C1 segment of cervical spinal cord (tissue), 14 donors: Measurements from ENCODE around the gene KIAA1217.
A peak's percentile ranks its signal among the peaks of the same experiment; 100 is the strongest.
"Not testable (repeated sequence)": the region's sequence is repeated elsewhere in the genome, so short reads cannot be mapped to it uniquely, and the experiment has no call there.

Experiments used
- DNase-seq, 14 donors: peaks; one replicate each; lab custom pipeline; 2025; lab: John Stamatoyannopoulos, UW

The KIAA1217 gene

DNA sequence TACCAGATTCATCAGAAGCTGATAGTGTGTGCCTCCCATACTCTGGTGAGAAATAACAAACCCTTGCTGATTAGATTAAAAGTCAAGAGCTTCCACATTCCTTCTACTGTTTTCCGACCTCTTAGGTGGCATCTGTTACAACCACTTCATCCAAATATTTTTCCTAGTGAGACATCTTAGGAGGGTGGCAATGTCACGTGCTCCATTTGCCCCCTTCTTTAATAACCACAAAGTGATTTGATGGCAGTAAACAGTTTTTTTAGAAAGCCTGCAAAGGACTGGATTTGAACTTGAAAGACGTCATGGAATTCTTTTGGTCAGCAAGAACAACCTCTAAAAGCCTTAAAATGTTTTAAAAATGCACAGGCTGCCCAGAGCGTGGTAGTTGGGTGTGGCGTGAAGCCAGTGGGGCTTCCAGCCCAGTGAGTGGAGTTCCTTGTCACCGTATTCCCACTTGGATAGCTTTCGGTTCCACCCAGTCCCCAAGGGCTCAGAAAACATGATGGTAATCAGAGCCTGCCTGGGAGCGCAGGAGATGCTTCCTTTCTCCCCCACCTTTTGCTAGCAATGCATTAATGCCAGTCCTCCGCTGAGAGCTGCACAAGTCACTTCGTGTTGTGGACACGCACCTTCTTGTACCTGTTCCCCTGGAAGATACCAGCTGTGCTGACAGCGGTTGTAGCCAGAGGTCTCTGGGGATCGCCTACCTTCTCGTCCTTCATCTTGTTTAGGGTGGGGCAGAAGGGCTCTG is 256.4 kb downstream of the KIAA1217 start:
- no peak for DNase-seq

DNA sequence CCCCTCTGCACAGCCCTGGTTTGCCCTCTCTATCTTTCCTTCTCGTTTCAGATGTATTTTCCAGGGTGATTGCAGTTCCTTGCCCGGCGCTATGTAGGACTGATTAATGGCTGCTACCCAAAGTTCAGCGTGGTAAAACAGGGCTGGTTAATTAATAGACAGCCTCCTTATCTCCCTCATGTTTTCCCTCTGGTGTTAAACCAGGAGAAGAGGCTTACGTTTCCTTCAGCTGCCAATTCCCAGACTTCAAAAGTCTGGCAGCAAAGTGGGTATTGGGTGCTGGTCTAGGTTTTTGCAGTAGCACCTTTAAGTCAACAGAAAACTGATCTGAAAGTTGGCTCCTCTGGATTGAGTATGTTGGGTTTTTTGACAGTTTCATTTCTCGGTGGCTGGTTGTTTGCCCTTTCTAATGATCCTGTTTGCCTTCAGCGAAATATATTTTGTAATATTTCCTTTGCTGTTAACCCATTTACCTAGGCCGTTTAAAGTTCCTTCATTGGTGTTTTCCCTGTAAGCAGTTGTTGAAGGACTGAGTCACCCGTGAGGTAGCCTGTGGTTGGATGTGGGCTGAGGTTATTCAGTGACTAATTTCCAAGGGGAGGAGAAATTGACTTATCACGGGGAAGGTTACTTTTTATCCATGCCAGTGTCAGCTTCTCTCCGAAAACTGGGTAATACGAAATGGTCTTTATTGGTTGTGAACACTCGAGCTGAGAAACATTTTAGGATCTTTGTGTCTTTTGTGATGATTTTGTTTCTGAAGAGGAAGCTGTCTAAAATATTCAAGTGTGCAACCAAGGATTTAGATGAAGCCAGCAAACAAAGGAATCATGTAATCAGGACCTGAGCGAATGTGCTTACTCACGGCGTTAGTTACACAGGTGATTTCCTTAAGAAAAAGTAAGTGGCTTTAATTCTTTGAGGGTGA is 257.2 kb downstream of the KIAA1217 start:
- no peak for DNase-seq

DNA sequence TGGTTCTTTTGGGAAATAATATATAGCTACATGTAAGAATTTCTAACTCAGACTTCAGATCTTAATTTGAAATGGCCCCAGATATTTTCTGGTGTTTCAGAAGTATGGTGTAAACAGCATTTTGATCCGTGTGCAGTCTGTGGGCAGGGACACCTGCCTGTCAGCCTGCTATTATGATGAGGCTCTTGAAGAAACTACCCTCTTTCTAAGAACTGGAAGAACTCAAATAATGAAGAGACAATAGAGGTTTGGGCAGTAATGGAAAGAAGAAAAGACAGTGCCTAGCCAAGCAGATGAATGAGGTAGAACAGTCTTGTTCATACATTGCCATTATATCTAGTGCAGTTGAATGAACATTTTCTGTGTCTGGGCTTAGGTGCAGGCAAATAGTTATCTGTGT is 258.2 kb downstream of the KIAA1217 start:
- DNase-seq = no peak

DNA sequence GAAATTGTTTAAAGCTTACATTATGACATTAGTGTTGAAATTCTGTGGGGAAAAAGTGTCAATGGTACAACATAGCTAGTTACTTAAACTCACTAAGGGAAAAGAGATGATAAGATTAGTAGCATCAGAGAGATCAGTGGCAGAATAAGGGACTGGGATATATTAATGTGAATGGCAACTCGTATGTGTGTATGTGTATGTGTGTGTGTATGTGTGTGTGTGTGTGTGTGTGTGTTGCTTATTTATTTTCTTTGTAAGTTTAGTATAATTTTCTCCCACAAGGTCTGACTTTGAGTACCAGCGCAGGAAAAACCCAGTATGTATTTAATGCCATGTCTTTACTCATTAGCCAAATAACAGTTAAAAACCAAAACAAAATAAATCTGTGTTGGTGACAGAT is 258.7 kb downstream of the KIAA1217 start:
- no peak for DNase-seq

DNA sequence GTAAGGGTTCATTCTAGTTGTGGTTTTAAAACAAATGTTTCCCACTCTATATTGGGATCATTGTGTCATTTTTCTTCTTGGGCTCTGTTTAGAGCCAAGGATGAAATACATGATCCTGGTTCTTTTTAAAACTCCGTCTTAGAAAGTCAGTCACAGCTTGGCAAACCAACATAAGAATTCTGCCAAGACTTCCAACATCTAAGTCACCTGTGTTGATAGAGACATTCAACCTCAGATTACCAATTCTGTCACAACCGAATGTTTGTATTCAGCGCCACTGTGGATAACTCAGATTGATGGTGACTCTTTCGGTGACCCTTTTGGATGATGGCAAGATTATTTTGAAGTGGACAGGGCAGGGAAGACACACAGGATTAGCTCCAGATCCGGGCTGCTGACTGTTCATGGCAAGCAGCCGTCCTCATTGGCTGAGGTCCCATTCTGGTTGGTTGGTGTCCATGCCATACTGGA is 259.4 kb downstream of the KIAA1217 start:
- DNase-seq = peak in 1 of 14 donors; percentile 35

DNA sequence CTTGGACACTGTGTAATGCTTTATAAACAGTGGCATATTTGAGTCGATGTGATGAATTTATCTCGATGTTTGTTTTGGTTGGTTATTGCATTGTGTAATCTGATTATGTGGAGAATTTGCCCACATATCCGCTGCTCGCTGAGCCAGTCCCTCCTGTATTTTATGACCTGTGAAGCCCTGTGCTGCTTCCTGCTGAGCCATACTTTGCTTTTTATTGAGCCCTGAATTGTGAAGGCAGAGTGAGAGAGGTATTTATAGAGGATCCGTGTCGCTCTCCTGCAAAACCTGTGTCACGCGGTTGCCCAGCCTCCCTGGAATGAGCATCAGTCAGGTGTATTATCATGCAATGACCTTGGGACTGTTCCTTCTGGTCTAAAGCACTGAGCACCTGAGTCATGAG is 261.1 kb downstream of the KIAA1217 start:
- no peak for DNase-seq

DNA sequence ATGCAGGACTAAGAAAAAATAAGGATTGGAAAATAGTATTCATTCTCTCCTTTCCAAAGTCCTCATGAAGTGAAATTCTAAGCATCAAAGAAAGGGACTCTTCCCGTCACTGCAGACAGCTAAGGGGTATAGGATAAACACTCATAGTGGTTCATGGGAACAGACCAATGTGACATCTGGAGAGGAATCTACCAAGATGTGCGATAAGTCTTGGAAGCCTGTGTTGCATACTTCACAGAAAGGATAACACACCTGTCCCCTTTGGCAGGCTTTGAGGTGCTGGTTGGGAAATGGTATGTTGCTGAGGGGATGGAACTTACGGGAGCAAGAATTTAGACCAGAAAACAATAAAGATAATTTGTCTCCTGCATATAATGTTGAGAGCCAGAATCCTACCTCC is 266.7 kb downstream of the KIAA1217 start:
- DNase-seq = no peak

DNA sequence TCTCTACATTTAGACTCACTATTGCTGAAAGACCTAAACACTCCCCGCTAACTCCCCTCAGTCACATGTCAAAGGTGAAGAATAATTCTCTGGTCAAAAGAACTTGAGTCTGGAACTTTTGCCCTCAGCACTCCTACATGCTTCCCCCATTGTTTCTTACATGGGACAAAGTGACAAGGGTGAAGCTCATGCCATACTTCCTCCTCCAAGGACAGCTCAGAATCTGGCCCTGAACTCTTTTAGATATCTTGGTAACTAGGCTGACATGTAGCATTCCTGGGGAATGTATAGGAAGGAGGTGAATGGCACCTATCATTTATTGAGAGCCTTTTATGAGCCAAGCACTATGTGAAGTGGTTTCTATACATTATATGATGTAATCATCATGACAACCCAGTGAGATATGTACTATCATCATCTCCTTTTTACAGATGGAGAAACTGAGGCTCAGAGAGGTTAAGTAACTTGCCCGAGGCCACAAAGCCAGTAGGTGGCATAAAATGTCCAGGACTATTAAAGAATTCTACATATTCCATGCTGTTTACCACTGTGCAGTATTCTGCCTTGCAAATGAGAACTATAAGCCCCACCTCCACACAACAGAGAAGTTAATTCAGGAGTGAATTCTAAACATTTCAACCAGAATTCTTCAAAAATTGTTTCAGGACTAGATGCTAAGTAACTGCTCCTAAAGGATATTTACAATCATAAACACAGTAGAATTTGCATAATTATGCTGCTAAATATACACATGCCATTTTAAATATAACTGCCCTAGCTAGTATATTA is 268.2 kb downstream of the KIAA1217 start:
- DNase-seq = no peak

DNA sequence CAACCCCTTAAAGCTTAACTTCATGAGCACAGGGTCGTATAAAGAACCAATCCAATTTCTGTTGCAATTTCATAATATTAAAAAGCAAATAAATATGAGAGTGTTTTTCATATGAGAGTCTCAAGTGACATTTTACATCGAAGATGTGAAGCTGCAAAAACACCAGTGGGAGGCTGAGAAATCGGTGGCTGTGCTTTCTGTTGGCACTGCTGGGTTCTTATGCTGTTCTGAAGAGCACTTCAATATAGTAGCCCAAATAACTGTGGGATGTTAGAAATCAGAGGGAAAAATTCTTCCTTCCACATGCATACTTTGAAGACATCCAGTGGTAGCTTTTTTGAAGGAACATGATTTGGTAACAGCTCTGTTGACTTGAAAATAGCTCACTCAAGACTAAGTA is 269.0 kb downstream of the KIAA1217 start:
- DNase-seq = no peak

DNA sequence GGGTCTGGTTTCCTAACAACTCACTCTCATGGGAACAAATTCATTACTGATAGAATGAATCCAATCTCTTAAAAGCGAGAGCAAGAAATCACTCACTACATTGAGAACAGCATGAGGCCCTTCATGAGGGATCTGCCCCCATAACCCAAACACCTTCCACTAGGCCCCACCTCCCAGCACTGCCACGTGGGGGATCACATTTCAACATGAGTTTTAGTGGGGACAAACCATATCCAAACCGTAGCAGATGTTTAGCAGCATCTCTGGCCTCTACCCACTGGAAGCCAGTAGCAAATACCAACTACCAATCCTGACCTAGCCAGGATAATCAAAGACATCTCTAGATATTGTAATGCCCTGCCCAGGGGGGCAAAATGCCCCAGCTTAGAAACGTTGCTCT is 270.9 kb downstream of the KIAA1217 start:
- no peak for DNase-seq

DNA sequence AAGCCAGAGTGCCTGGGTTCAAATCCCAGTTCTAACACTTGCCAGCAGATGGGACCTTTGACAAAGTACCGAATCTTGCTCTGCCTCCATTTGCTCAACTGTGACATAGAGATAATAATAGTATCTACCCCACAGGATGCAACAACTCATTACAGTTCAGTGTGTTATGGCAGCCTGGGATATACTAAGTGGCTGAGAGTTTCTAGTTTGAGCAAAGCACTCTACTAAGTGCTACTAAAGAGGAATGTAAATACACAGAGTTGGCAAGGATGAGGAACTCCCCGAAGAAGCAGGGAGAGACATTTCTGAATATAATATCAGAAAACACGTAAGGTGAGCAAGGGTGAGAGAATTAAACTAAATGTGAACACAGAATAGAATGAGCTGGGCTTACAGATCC is 271.5 kb downstream of the KIAA1217 start:
- DNase-seq = no peak

DNA sequence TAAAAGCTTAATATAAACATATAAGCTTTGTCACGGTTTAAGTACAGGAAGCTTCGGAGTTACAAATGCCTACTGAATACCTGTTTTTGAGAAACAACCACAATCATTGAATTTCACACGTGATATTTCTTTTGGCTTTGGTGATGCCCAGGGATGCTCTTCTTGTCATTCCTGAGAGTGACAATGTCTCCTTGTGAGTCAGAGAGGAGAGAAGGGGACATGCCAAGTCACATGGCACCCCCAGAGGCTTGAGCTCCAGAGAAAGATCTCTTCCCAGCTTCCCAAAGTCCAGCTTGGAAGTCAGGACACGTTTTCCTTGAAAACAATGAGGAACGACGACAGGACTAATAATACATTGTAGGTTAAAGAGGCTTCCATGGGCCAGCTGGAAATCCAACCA is 272.3 kb downstream of the KIAA1217 start:
- peak in 3 of 14 donors; percentile 1 to 8 (median 5) for DNase-seq

DNA sequence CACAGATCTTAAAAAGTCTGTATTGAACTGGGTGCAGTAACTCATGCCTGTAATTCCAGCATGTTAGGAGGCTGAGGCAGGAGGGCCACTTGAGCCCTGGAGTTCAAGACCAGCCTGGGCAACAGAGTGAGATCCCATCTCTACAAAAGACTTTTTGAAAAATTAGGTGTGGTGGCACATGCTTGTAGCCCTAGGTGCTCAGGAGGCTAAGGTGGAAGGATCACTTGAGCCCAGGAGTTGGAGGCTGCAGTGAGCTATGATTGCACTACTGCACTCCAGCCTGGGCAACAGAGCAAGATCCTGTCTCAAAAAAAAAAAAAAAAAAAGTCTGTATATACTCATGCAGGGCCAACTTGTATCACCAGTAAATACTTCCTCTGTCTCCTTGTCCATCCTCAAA is 273.8 kb downstream of the KIAA1217 start:
- not testable (repeated sequence) for DNase-seq

DNA sequence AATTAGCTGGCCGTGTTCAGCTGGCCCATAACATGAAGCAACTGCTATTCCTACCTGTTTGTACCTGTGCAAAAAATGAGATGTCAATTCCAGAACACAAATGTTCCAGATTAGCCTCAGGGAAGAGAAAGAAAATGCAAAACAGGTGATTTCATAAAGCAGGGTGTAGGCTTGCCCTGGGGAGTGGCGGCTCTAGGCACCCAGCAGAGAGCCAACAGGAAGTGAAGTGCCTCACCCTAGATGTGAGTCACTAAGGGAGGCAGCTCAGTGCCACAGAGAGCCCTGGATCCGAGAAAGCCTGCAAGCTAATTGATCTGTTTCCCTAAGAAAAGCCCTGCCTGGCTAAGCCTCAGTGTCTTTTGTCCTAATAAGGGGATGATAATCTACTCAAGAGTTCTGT is 274.8 kb downstream of the KIAA1217 start:
- DNase-seq = peak in 1 of 14 donors; percentile 18

DNA sequence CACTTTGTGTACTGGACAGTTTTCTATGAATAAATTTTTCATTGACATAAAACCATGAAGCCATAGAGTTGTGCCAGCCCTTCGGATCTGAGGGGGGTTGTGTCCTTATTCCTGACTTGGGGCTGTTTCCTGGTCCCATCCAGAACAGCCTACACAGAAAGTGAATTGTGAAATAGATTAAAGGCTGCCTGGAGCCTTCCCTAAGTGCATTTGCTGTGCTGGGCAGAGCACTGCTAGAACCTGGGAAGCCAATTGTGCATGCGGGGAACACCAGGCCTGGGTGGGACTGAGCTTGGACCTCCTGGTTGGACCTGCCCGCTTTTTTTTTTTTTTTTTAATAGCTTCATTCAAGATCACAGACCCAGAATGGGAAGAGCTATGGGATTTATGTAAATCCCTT is 275.8 kb downstream of the KIAA1217 start:
- DNase-seq = no peak

DNA sequence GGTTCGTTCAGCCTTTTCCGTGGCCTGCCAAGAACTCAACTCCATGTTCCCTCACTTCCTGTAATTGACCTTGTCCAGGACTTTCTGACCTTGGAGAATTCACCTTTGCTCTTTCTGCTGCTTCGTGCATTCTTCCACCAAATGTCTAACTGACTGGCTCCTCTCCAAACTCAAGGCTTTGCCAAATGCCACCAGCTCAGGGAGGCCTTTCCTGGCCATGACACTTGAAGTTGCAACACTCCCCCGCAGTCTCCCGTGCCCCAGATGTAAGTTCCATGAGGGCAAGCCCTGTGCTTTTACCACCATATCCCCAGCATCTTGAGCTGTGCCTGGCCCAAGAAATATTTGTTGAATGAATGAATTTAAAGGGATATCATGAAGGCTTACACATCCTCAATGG is 276.4 kb downstream of the KIAA1217 start:
- no peak for DNase-seq

DNA sequence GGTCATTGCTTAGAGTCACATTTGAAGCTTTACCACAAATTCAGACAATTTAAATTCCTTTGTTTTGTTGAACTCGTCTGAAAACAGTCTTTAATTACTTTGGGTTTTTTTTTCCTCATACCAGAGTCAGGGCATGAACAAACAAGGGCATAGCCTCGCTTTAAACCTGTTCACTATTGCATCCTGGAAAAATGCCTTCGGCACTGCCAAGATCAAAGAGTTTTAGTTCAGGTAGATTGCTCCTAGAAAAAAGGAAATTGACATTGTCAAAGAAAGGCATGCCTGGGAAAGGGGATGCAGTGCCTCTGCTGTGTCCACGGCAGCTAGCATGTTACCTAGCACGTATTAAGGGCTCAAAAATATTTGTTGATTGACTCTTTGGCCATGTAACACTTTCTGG is 279.7 kb downstream of the KIAA1217 start:
- no peak for DNase-seq

DNA sequence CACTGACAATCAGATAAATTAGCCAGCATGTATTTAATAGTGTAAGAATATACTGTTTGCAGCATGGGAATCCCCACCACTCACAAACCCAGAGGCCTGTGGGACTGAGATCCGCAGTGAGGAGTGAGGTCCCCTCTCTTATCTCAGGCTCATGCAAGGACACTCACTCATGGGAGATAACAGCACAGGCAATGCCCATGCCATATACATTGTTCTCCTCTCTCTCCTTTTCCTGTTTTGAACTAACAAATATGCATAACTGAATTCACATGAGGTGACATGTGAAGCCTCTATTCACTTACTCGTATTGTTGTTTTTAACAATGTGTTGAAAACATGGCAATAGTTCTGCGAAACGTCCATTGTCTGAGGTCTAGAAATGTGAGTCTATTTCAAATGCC is 284.2 kb downstream of the KIAA1217 start:
- no peak for DNase-seq

DNA sequence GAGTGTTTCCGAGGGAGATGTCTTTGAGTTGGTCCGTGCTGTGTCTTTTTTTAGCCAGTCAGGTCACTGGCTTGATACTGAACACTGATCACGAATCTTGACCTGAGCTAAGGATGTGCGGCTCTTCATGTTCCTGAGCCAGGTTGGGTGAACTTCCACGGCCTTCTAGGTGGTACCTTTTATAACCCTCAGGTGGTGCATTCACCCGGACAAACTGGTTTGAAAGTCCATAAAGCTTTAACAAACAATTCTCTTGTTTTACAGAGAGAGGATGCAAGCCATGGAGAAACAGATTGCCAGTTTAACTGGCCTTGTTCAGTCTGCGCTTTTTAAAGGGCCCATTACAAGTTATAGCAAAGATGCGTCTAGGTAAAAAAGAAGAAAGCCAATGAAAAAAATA is 285.3 kb downstream of the KIAA1217 start:
- no peak for DNase-seq

DNA sequence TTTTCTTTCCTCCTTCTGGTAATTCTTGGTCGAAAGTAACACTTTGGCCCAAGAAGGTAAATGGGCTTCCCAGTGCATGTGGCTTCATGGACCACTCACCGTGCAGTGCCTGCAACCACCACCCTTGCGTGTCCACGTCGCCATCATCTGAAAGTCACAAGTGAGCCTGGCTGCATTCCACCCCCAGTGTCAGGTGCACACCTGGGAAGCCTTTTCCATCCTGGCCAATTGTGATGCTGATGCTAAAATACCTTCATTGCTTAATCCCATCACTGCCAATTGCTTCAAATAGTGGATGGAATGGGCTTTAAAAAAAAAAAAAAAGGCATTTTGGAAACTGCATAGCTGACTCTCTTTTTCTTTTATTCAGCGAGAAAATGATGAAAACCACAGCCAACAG is 285.8 kb downstream of the KIAA1217 start:
- DNase-seq = no peak

DNA sequence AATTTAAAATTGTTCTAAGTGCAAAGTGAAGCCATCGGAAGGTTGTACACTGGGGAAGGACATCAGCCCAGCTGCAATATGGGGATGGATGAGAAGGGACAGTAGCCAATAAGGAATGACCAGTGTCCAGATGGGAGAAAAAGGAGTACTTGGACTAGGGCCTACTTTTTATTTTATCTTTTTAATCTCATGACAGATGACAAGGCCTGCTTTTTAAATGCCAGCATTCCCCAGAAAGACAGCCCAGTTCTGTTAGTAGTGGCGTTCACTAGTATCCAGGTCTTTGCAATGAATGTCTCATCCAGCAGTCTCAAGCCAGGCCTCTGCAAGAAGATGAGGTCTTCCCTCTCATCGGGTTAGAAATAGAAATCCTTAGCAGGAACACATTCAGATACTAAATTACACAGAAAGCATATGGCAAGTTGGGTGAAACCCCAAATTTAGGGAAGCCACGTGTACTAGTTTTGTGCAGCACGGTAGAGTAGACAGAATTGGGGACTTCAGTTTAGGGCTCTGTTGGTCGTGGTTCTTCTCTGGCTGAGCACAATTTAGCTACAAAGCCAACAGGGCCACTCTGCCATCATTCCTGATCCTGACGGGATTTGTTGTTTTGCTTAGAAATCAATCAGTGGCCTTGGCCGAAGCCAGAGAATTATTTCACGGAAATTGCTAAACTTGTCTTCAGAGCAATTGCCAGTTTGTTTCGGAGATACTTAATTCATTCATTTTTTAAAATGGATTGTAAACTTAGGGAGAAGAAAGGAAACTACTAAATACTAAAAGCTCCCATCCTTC is 286.9 kb downstream of the KIAA1217 start:
- no peak for DNase-seq
